HCT116 (cell line): Measurements from ENCODE around the gene PLA2G5. TPM values are rescaled to one million over a fixed set of nuclear protein-coding genes. Genes with fewer than 3 reads are reported as not detected.

ENCODE experiments used
- ATAC-seq: fragments of 200-7000 bp; cut with Tn5 transposase; 2 replicates; pipeline ENCODE4 v1.9.1; 2020; ENCODE audit warnings: mild to moderate bottlenecking, moderate library complexity
- BruUV-seq: library from RNA; stranded (reverse); fragments of 400-500 nt; replicated peaks from 2 replicates; lab custom pipeline; 2021; lab: Mats Ljungman, UMichigan
- CTCF ChIA-PET: fragments of 300-600 bp; sonication (Branson Sonifier 250); formaldehyde crosslinking; loops from one replicate; lab custom pipeline; 2021; ENCODE audit warnings: antibody characterized with exemption; lab: Charles Lee
- POLR2A ChIA-PET: fragments of 300-600, 350-600 bp; sonication (Branson Sonifier 250); formaldehyde crosslinking; loops from one replicate; lab custom pipeline; 2021; ENCODE audit warnings: antibody characterized with exemption; lab: Charles Lee
- RAD21 ChIA-PET, 2 experiments: fragments of 300-600 bp; sonication (Branson Sonifier 250); formaldehyde crosslinking; loops; one replicate each; lab custom pipeline; 2023; ENCODE audit warnings: low total read pairs in 2 of 2; ENCODE audit not compliant: uncharacterized antibody in 2 of 2, unreplicated experiment in 2 of 2, low non-redundant PET in 1 of 2; lab: Charles Lee
- DNase-seq: peaks from one replicate; pipeline ENCODE4 v3.0.0-alpha.2; 2010; ENCODE audit warnings: low read depth, low spot score
- H2AFZ ChIP-seq: fragments of 200-600 bp; shearing (Covaris generic), sonication (generic); 2 replicates; pipeline ENCODE4 v1.6.1; 2017; ENCODE audit warnings: low read depth, mixed run types, mixed read lengths, antibody characterized with exemption, low read length; ENCODE audit not compliant: poor library complexity, severe bottlenecking
- H3K27ac ChIP-seq: 2 replicates; pipeline ENCODE4 v1.5.1; 2012; ENCODE audit warnings: low read depth, low read length
- H3K27me3 ChIP-seq: fragments of 200-600 bp; sonication (generic); 2 replicates; pipeline ENCODE4 v1.6.1; 2016; ENCODE audit warnings: mixed run types, low read length, mixed read lengths; ENCODE audit not compliant: insufficient read depth
- H3K36me3 ChIP-seq, 2 experiments: fragments of 200-500 bp in 1 of 2; fragments of 200-600 bp in 1 of 2; sonication (Bioruptor generic) in 1 of 2; sonication (generic) in 1 of 2; 2 replicates each; pipeline versions ENCODE4 v1.5.1 to v1.6.1; 2014 to 2016; ENCODE audit warnings: low read length in 2 of 2, inconsistent platforms in 1 of 2, mixed read lengths in 1 of 2, mixed run types in 1 of 2; ENCODE audit not compliant: insufficient read depth in 2 of 2, control insufficient read depth in 1 of 2
- H3K4me1 ChIP-seq, 2 experiments: fragments of 200-600 bp in 1 of 2; sonication (generic) in 1 of 2; 2 replicates each; pipeline versions ENCODE4 v1.5.1 to v1.6.1; 2012 to 2017; ENCODE audit warnings: low read length in 2 of 2, inconsistent platforms in 1 of 2, mild to moderate bottlenecking in 1 of 2, mixed read lengths in 1 of 2, mixed run types in 1 of 2, moderate library complexity in 1 of 2; ENCODE audit not compliant: insufficient read depth in 2 of 2, control insufficient read depth in 1 of 2
- H3K4me2 ChIP-seq: fragments of 200-600 bp; sonication (generic); 2 replicates; pipeline ENCODE4 v1.6.1; 2017; ENCODE audit warnings: mixed run types, low read length, mixed read lengths
- H3K4me3 ChIP-seq, 2 experiments: fragments of 200-600 bp in 1 of 2; sonication (generic) in 1 of 2; replicated peaks in 1 of 2; 2 replicates each; pipeline ENCODE4 v1.5.1; 2011 to 2016; ENCODE audit warnings: low read length in 2 of 2, control low read depth in 1 of 2, low read depth in 1 of 2, mild to moderate bottlenecking in 1 of 2, mixed read lengths in 1 of 2, mixed run types in 1 of 2
- H3K79me2 ChIP-seq: fragments of 200-600 bp; sonication (generic); 2 replicates; pipeline ENCODE4 v1.6.1; 2017; ENCODE audit warnings: mild to moderate bottlenecking, mixed run types, low read length, moderate library complexity, mixed read lengths; ENCODE audit not compliant: insufficient read depth
- H3K9ac ChIP-seq: fragments of 200-600 bp; sonication (generic); 2 replicates; pipeline ENCODE4 v1.6.1; 2016; ENCODE audit warnings: low read length, mixed read lengths
- H3K9me2 ChIP-seq: fragments of 200-600 bp; sonication (generic), shearing (Covaris generic); 2 replicates; pipeline ENCODE4 v1.6.1; 2017; ENCODE audit warnings: mixed run types, mild to moderate bottlenecking, moderate library complexity; ENCODE audit not compliant: insufficient read depth
- H3K9me3 ChIP-seq, 2 experiments: fragments of 200-500 bp in 1 of 2; fragments of 200-600 bp in 1 of 2; sonication (Bioruptor generic) in 1 of 2; sonication (generic) in 1 of 2; 2 replicates each; pipeline ENCODE4 v1.6.1; 2014 to 2017; ENCODE audit warnings: low read length in 2 of 2, mixed read lengths in 2 of 2, inconsistent platforms in 1 of 2, low read depth in 1 of 2, mild to moderate bottlenecking in 1 of 2, mixed run types in 1 of 2, moderate library complexity in 1 of 2; ENCODE audit not compliant: control insufficient read depth in 1 of 2, insufficient read depth in 1 of 2
- H4K20me1 ChIP-seq: fragments of 200-600 bp; sonication (generic), shearing (Covaris generic); 2 replicates; pipeline ENCODE4 v1.6.1; 2017; ENCODE audit warnings: mixed run types, mild to moderate bottlenecking, moderate library complexity; ENCODE audit not compliant: insufficient read depth
- ATF3 ChIP-seq: IDR thresholded peaks from 2 replicates; pipeline ENCODE4 v1.6.1; 2012
- CTCF ChIP-seq, 3 experiments: fragments of 200-600 bp in 1 of 3; sonication (generic) in 1 of 3; IDR thresholded peaks in 2 of 3; conservative IDR thresholded peaks in 1 of 3; 2 replicates each; pipeline ENCODE4 v1.5.1; 2012 to 2017; ENCODE audit warnings: low read depth in 2 of 3, low read length in 2 of 3, antibody characterized with exemption in 1 of 3, borderline replicate concordance in 1 of 3, control low read depth in 1 of 3, mild to moderate bottlenecking in 1 of 3, mixed read lengths in 1 of 3, mixed run types in 1 of 3, moderate library complexity in 1 of 3; ENCODE audit not compliant: insufficient read depth in 1 of 3
- ELF1 ChIP-seq: IDR thresholded peaks from 2 replicates; pipeline ENCODE4 v1.6.1; 2012; ENCODE audit warnings: low read depth, borderline replicate concordance
- EZH2 ChIP-seq: fragments of 200-600 bp; sonication (generic); IDR thresholded peaks from 2 replicates; pipeline ENCODE4 v1.6.1; 2017; ENCODE audit warnings: antibody characterized with exemption, mixed run types
- FOSL1 ChIP-seq: IDR thresholded peaks from 2 replicates; pipeline ENCODE4 v1.6.1; 2012; ENCODE audit warnings: low read depth
- MAX ChIP-seq: IDR thresholded peaks from 2 replicates; pipeline ENCODE4 v1.6.1; 2012
- POLR2AphosphoS5 ChIP-seq: IDR thresholded peaks from 2 replicates; pipeline ENCODE4 v1.6.1; 2011; ENCODE audit warnings: mild to moderate bottlenecking, low read depth, low read length, moderate library complexity
- REST ChIP-seq: IDR thresholded peaks from 2 replicates; pipeline ENCODE4 v1.6.1; 2012; ENCODE audit warnings: low read depth
- SIN3A ChIP-seq: IDR thresholded peaks from 2 replicates; pipeline ENCODE4 v1.6.1; 2012; ENCODE audit warnings: low read depth
- TCF7L2 ChIP-seq: IDR thresholded peaks from 2 replicates; pipeline ENCODE4 v1.7.0; 2011; ENCODE audit warnings: borderline replicate concordance, inconsistent platforms; ENCODE audit not compliant: insufficient read depth, insufficient read length; ENCODE audit errors: extremely low read depth
- ZBTB33 ChIP-seq: IDR thresholded peaks from 2 replicates; pipeline ENCODE4 v1.6.1; 2011; ENCODE audit warnings: mild to moderate bottlenecking, low read length, moderate library complexity; ENCODE audit not compliant: insufficient replicate concordance; ENCODE audit errors: extremely low read depth
- ZFX ChIP-seq: fragments of 450-650 bp; IDR thresholded peaks from 2 replicates; pipeline ENCODE4 v1.6.1; 2017
- ZNF274 ChIP-seq: fragments of 200-500 bp; sonication (Bioruptor generic); IDR thresholded peaks from 2 replicates; pipeline ENCODE4 v1.6.1; 2014; ENCODE audit warnings: mild to moderate bottlenecking, low read depth, low read length, inconsistent platforms
- intact Hi-C: fragments of 100-400 bp; cut with micrococcal nuclease; formaldehyde crosslinking; loops from 2 replicates; pipeline ENCODE4 v1.10.0; 2022
- total RNA-seq: library from RNA; stranded (reverse); gene quantifications from one replicate; pipeline ENCODE4 v1.2.1, GENCODE V29; 2021; ENCODE audit not compliant: unreplicated experiment

PLA2G5 gene
- total RNA-seq, 1 experiment from 2014 or later, result not detected

GRCh38 chr1:20071416-20071815 lies 1.4 kb downstream of the PLA2G5 start:
- ATAC-seq (no peak), DNase-seq (no peak)
- ChIA-PET CTCF (no interaction called here), POLR2A (no interaction called here), RAD21 (interaction anchor here in 1 of 2 experiments (0.6 kb wide), 1 partner anchor 61 kb away, joined by 4 read pairs; no protein-coding TSS in a partner anchor)
- no peak overlapping the region for H3K4me3 ChIP-seq
- no peaks in the 10 kb centered on the region for H3K9me3 ChIP-seq
- no peak overlapping the region for H2AFZ ChIP-seq
- H3K4me1 ChIP-seq, result no peaks in the 10 kb centered on the region
- H4K20me1 ChIP-seq, result no peaks in the 10 kb centered on the region
- no peak overlapping the region for H3K4me2 ChIP-seq
- H3K36me3 ChIP-seq, result no peaks in the 10 kb centered on the region
- H3K9ac ChIP-seq, result no peak overlapping the region
- H3K27ac ChIP-seq, result no peak overlapping the region
- H3K79me2 ChIP-seq, result no peaks in the 10 kb centered on the region
- BruUV-seq, result no TSS peak
- intact Hi-C loops, result no loop called here
- H3K9me2 ChIP-seq, result no peaks in the 10 kb centered on the region
- TF ChIP-seq ELF1 (no peak), ZFX (no peak), CTCF (IDR thresholded peaks at IDR 0.05 in 2 of 3, conservative IDR thresholded peaks at IDR 0.05 in 1 of 3; ENCODE audit: borderline replicate concordance in 1 of 3, insufficient read depth in 1 of 3, low read depth in 2 of 3, low read length in 2 of 3) (no peak), ZNF274 (no peak), TCF7L2 (no peak), ATF3 (no peak), MAX (no peak), SIN3A (no peak), REST (no peak), ZBTB33 (no peak), POLR2AphosphoS5 (no peak), FOSL1 (no peak), EZH2 (no peak)
- H3K27me3 ChIP-seq, result no peaks in the 10 kb centered on the region
